ENCODE data around the gene ARL2BP. TPM values are rescaled to one million over a fixed set of nuclear protein-coding genes. Genes with fewer than 3 reads are reported as not detected.
A peak's percentile ranks its signal among the peaks of the same experiment; 100 is the strongest.
"Not testable (repeated sequence)": the region's sequence is repeated elsewhere in the genome, so short reads cannot be mapped to it uniquely, and the experiment has no call there.

The ARL2BP gene
- total RNA-seq (10 to 100 TPM; 32.6 to 57.7 (median 37.9) TPM), polyA plus RNA-seq (100 to 1,000 TPM; 146 to 166 TPM), total RNA-seq (53.4 reads per million, percentile 73 among the genes with 10 or more reads in this experiment)

DNA sequence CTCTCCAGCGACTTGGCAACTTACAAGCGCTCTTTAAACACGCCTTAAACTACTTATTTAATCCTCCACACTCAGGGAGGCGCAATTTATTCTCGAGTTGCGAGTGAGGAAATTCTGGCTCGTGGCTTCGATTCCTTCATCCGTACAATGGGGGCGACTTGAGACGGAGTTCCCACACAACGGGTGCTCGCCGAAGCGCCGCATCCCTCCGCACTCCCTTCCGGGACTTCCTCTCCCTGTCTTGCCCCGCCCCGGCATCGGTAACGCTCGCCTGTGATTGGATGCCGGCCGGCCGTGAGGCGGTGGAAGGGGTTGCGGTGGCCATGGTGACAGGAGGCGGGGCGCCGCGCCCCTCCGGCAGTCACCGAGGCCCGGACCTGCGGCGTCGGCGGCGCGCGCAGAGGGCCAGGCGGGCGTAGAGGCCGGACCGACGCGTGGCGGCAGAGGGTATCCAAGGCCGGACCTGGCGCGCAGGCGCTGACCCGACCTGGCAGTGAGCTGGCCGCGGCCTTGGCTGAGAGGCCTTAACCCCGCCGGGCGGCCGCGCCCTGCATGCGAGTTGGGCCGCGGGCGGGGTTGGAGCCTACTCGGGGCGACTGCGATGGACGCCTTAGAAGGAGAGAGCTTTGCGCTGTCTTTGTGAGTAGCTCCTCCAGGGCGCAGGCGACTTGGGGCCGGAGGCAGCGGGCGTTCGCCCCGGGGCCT, at the start of gene ARL2BP:
TSS of gene ARL2BP (plus strand) at position 493 of the 705 bp plus-strand sequence. CDS start at position 602, 109 bp downstream.
- Mint-ChIP-seq H3K27me3 (no peaks in the 10 kb centered on the region), H3K4me1 (peaks cover 14 to 25% (median 17%) of the 10 kb centered on the region in 7 donors), H3K9me3 (no peaks in the 10 kb centered on the region), H3K27ac (peak within 1 kb of the TSS; percentile 88 to 97 (median 93)), H3K36me3 (peaks cover 0 to 16% (median 11%) of the 10 kb centered on the region in 5 donors), H3K4me3 (peak within 1 kb of the TSS; percentile 81 to 97 (median 89))
- H3K36me3 ChIP-seq (ENCODE audit: control insufficient read depth in 2 of 3, insufficient read depth in 3 of 3, low read length in 3 of 3) = peaks cover 0 to 25% (median 10%) of the 10 kb centered on the region in 3 experiments
- POLR2A ChIA-PET = interaction anchor here (0.7 to 5.0 kb wide), 13 partner anchors 10 to 202 kb away, joined by 3 to 35 read pairs (median 4); partner anchors contain the start of genes CIAPIN1, COQ9, PLLP and PSME3IP1
- H3K4me3 ChIP-seq (ENCODE audit: low read length) = peak within 1 kb of the TSS; percentile 44
- no peaks in the 10 kb centered on the region for H3K9me3 ChIP-seq (ENCODE audit: control insufficient read depth in 2 of 3, low read length in 3 of 3)
- peak; percentile 90 to 98 (median 96) for DNase-seq
- no peaks in the 10 kb centered on the region for H3K27me3 ChIP-seq (ENCODE audit: control insufficient read depth in 2 of 2, insufficient read depth in 2 of 2, low read length in 2 of 2)
- ATAC-seq = peak; percentile 97
- peak within 1 kb of the TSS; percentile 84 for H3K27ac ChIP-seq (ENCODE audit: low read depth, low read length)
- H3K4me1 ChIP-seq (ENCODE audit: control insufficient read depth in 2 of 2, insufficient read depth in 2 of 2, low read length in 2 of 2) = peaks cover 5 to 6% of the 10 kb centered on the region in 2 donors
- intact Hi-C loops (cut with micrococcal nuclease) = loop anchor here (1.0 to 10.0 kb wide), 12 partner anchors 22 to 884 kb away; partner anchors contain the start of genes PLLP (in 2 of the 2), PSME3IP1 (in 2 of the 2), RSPRY1 (in 2 of the 2) and CFAP20 (in 1 of the 2)
- CTCF ChIA-PET = interaction anchor here (0.9 to 2.5 kb wide), 5 partner anchors 14 to 275 kb away, joined by 3 to 13 read pairs (median 3); no protein-coding TSS in a partner anchor

GRCh38 chr16:57196286-57196685, 48.8 kb upstream of the ARL2BP start:
- Mint-ChIP-seq H3K27me3 (no peaks in the 10 kb centered on the region), H3K27ac (peak overlapping the region in 1 of 9 donors; percentile 48), H3K4me1 (peaks cover 10 to 49% (median 43%) of the 10 kb centered on the region in 7 donors), H3K4me3 (no peak overlapping the region), H3K9me3 (no peaks in the 10 kb centered on the region), H3K36me3 (peaks cover 0 to 17% (median 6%) of the 10 kb centered on the region in 5 donors)
- H3K4me3 ChIP-seq (ENCODE audit: low read length) = no peak overlapping the region
- CTCF ChIA-PET = no interaction called here
- peaks cover 0 to 1% of the 10 kb centered on the region in 2 donors for H3K4me1 ChIP-seq (ENCODE audit: control insufficient read depth in 2 of 2, insufficient read depth in 2 of 2, low read length in 2 of 2)
- no peaks in the 10 kb centered on the region for H3K27me3 ChIP-seq (ENCODE audit: control insufficient read depth in 2 of 2, insufficient read depth in 2 of 2, low read length in 2 of 2)
- POLR2A ChIA-PET = no interaction called here
- intact Hi-C loops (cut with micrococcal nuclease) = no loop called here
- ATAC-seq (no peak), DNase-seq (no peak)
- no peaks in the 10 kb centered on the region for H3K9me3 ChIP-seq (ENCODE audit: control insufficient read depth in 2 of 3, low read length in 3 of 3)
- H3K27ac ChIP-seq (ENCODE audit: low read depth, low read length) = no peak overlapping the region
- H3K36me3 ChIP-seq (ENCODE audit: control insufficient read depth in 2 of 3, insufficient read depth in 3 of 3, low read length in 3 of 3) = no peaks in the 10 kb centered on the region

DNA sequence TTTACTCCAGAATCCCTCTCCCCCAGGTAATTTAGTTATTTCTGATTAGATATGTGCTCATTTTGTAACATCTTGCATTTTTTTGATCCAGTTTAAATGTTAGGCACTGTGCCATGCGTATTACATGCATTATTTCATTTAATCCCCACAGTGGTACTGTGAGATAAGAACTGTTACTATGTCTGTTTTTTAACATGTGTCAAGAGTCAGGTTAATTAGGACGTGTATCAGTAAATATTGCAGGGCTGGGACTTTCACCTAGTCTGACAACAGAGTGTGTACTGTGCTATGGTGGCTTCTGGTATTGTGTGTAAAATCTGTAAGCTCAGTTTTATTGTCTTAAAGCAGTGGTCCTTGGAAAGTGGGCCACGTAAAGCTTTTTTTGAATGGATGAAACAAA, 48.3 kb upstream of the ARL2BP start:
- Histone ChIP-seq H3K4me3 (ENCODE audit: low read length) (no peak overlapping the region), H3K36me3 (ENCODE audit: control insufficient read depth in 2 of 3, insufficient read depth in 3 of 3, low read length in 3 of 3) (no peaks in the 10 kb centered on the region), H3K27ac (ENCODE audit: low read depth, low read length) (no peak overlapping the region), H3K4me1 (ENCODE audit: control insufficient read depth in 2 of 2, insufficient read depth in 2 of 2, low read length in 2 of 2) (no peaks in the 10 kb centered on the region), H3K27me3 (ENCODE audit: control insufficient read depth in 2 of 2, insufficient read depth in 2 of 2, low read length in 2 of 2) (no peaks in the 10 kb centered on the region), H3K9me3 (ENCODE audit: control insufficient read depth in 2 of 3, low read length in 3 of 3) (no peaks in the 10 kb centered on the region)
- Mint-ChIP-seq H3K4me3 (no peak overlapping the region), H3K27me3 (no peaks in the 10 kb centered on the region), H3K36me3 (peaks cover 0 to 17% (median 6%) of the 10 kb centered on the region in 5 donors), H3K27ac (no peak overlapping the region), H3K9me3 (no peaks in the 10 kb centered on the region), H3K4me1 (peaks cover 10 to 46% (median 40%) of the 10 kb centered on the region in 7 donors)
- intact Hi-C loops (cut with micrococcal nuclease) = no loop called here
- POLR2A ChIA-PET = no interaction called here
- CTCF ChIA-PET = interaction anchor here (0.6 kb wide), 1 partner anchor 17 kb away, joined by 3 read pairs; no protein-coding TSS in a partner anchor
- no peak for DNase-seq
- ATAC-seq = no peak

GRCh38 chr16:57200321-57200720, 44.7 kb upstream of the ARL2BP start:
- H3K4me3 ChIP-seq (ENCODE audit: low read length); H3K27ac Mint-ChIP-seq; H3K27me3 Mint-ChIP-seq; H3K9me3 ChIP-seq (ENCODE audit: control insufficient read depth in 2 of 3, low read length in 3 of 3); H3K4me3 Mint-ChIP-seq; CTCF ChIA-PET; POLR2A ChIA-PET; H3K27ac ChIP-seq (ENCODE audit: low read depth, low read length); H3K4me1 ChIP-seq (ENCODE audit: control insufficient read depth in 2 of 2, insufficient read depth in 2 of 2, low read length in 2 of 2); ATAC-seq; H3K9me3 Mint-ChIP-seq; DNase-seq; intact Hi-C loops (cut with micrococcal nuclease); H3K27me3 ChIP-seq (ENCODE audit: control insufficient read depth in 2 of 2, insufficient read depth in 2 of 2, low read length in 2 of 2): not testable (repeated sequence)
- H3K36me3 ChIP-seq (ENCODE audit: control insufficient read depth in 2 of 3, insufficient read depth in 3 of 3, low read length in 3 of 3) = peaks cover 0 to 11% (median 8%) of the 10 kb centered on the region in 3 experiments
- Mint-ChIP-seq H3K4me1 (peaks cover 6 to 30% (median 23%) of the 10 kb centered on the region in 7 donors), H3K36me3 (peaks cover 0 to 18% (median 10%) of the 10 kb centered on the region in 5 donors)

GRCh38 chr16:57200926-57201325, 44.1 kb upstream of the ARL2BP start:
- H3K4me3 ChIP-seq (ENCODE audit: low read length); H3K9me3 Mint-ChIP-seq; H3K9me3 ChIP-seq (ENCODE audit: control insufficient read depth in 2 of 3, low read length in 3 of 3); H3K27me3 Mint-ChIP-seq; H3K4me3 Mint-ChIP-seq; DNase-seq; ATAC-seq; H3K27ac Mint-ChIP-seq; H3K27ac ChIP-seq (ENCODE audit: low read depth, low read length); H3K4me1 ChIP-seq (ENCODE audit: control insufficient read depth in 2 of 2, insufficient read depth in 2 of 2, low read length in 2 of 2); H3K27me3 ChIP-seq (ENCODE audit: control insufficient read depth in 2 of 2, insufficient read depth in 2 of 2, low read length in 2 of 2); intact Hi-C loops (cut with micrococcal nuclease); CTCF ChIA-PET; POLR2A ChIA-PET: not testable (repeated sequence)
- peaks cover 0 to 16% (median 8%) of the 10 kb centered on the region in 3 experiments for H3K36me3 ChIP-seq (ENCODE audit: control insufficient read depth in 2 of 3, insufficient read depth in 3 of 3, low read length in 3 of 3)
- peaks cover 0 to 24% (median 10%) of the 10 kb centered on the region in 5 donors for H3K36me3 Mint-ChIP-seq
- peaks cover 6 to 29% (median 20%) of the 10 kb centered on the region in 7 donors for H3K4me1 Mint-ChIP-seq

DNA sequence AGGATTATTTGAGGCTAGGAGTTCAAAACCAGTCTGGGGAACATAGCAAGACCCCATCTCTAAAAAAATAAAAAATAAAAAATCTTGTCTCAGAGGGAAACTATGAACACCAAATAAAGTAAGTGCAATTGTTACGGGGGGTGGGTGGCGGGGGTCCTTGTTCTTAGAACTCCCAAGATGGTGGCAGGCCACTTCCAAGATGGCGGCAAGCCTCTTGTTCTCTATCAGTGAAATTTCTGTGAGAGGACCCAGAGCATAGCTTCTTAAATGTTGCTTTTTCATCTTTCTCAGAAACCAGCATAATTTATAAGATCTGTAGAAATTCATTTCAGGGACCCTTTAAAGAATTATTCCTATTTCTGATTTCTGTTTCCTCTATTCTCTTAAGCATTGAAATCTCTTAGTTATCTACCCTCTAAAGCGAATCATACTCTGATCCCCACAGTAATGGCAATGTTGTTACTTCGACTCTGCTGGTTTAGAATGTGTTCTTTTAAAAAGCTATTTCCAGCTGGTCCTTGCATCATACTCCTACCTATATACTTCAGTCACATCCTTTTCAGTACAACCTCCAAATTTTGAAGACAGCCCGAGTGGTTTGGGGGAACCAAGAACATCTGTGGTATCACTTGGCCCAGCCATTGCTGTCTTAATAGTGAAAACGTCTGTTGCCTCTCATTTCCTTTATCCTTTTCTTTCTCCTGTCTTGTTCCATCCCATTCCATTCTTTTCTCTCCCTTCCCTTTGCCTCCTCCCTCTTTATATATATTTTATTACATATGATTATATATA, 42.8 kb upstream of the ARL2BP start:
- Histone ChIP-seq H3K4me1 (ENCODE audit: control insufficient read depth in 2 of 2, insufficient read depth in 2 of 2, low read length in 2 of 2) (no peaks in the 10 kb centered on the region), H3K4me3 (ENCODE audit: low read length) (no peak overlapping the region), H3K27ac (ENCODE audit: low read depth, low read length) (no peak overlapping the region), H3K9me3 (ENCODE audit: control insufficient read depth in 2 of 3, low read length in 3 of 3) (no peaks in the 10 kb centered on the region), H3K27me3 (ENCODE audit: control insufficient read depth in 2 of 2, insufficient read depth in 2 of 2, low read length in 2 of 2) (no peaks in the 10 kb centered on the region), H3K36me3 (ENCODE audit: control insufficient read depth in 2 of 3, insufficient read depth in 3 of 3, low read length in 3 of 3) (peaks cover 2 to 24% (median 8%) of the 10 kb centered on the region in 3 experiments)
- Mint-ChIP-seq H3K36me3 (peaks cover 0 to 31% (median 13%) of the 10 kb centered on the region in 5 donors), H3K27me3 (no peaks in the 10 kb centered on the region), H3K9me3 (no peaks in the 10 kb centered on the region), H3K27ac (peak overlapping the region in 3 of 9 donors; percentile 0 to 74 (median 23)), H3K4me3 (no peak overlapping the region), H3K4me1 (peaks cover 4 to 19% (median 10%) of the 10 kb centered on the region in 7 donors)
- intact Hi-C loops (cut with micrococcal nuclease) = no loop called here
- DNase-seq (no peak), ATAC-seq (no peak)
- CTCF ChIA-PET = interaction anchor here (0.7 kb wide), 1 partner anchor 241 kb away, joined by 3 read pairs; no protein-coding TSS in a partner anchor
- POLR2A ChIA-PET = no interaction called here
